ENCODE data around the gene C4BPA.

C4BPA gene

GRCh38 chr1:207102146-207102545, 1.9 kb upstream of the C4BPA start:
- H3K27ac ChIP-seq (ENCODE audit: low read length) = no peak overlapping the region
- H3K27me3 ChIP-seq (replicated peaks; ENCODE audit: insufficient read depth, low read length) = no peaks in the 10 kb centered on the region
- H3F3A ChIP-seq (ENCODE audit: insufficient read depth, low read length) = no peaks in the 10 kb centered on the region
- H4K20me1 ChIP-seq (ENCODE audit: insufficient read depth, low read length) = no peaks in the 10 kb centered on the region
- H3K4me3 ChIP-seq (ENCODE audit: low read length) = no peak overlapping the region
- no peak overlapping the region for H3K4me2 ChIP-seq (ENCODE audit: low read depth, low read length)
- no peak for DNase-seq
- H3K79me2 ChIP-seq (ENCODE audit: low read length) = no peaks in the 10 kb centered on the region
- no peak overlapping the region for H3K9ac ChIP-seq (ENCODE audit: low read length)
- H3K4me1 ChIP-seq (ENCODE audit: low read length) = 0 out of 2 replicates have a peak, but pooled peaks cover 6% of the 10 kb centered on the region
- no peaks in the 10 kb centered on the region for H3K36me3 ChIP-seq (replicated peaks; ENCODE audit: insufficient read depth, low read length)
- TF ChIP-seq EZH2phosphoT487 (IDR thresholded peaks at IDR 0.05; ENCODE audit: low read length) (no peak), EZH2 (optimal IDR thresholded peaks at IDR 0.05; ENCODE audit: low read depth, low read length) (no peak), CTCF (IDR thresholded peaks at IDR 0.05; ENCODE audit: low read length) (no peak)
- no peaks in the 10 kb centered on the region for H3K9me2 ChIP-seq (replicated peaks; ENCODE audit: insufficient read depth, low read length)
- no peaks in the 10 kb centered on the region for H3K9me3 ChIP-seq (replicated peaks; ENCODE audit: insufficient read depth, low read length)
- no peak overlapping the region for H2AFZ ChIP-seq (ENCODE audit: low read length)

GRCh38 chr1:207102659-207103058, 1.4 kb upstream of the C4BPA start:
- DNase-seq = no peak

GRCh38 chr1:207109004-207109403, 5.0 kb downstream of the C4BPA start:
- Histone ChIP-seq H3F3A (ENCODE audit: insufficient read depth, low read length) (no peaks in the 10 kb centered on the region), H3K4me3 (ENCODE audit: low read length) (no peak overlapping the region), H3K27ac (ENCODE audit: low read length) (no peak overlapping the region), H3K4me1 (ENCODE audit: low read length) (no peaks in the 10 kb centered on the region), H3K79me2 (ENCODE audit: low read length) (no peaks in the 10 kb centered on the region), H3K4me2 (ENCODE audit: low read depth, low read length) (no peak overlapping the region), H2AFZ (ENCODE audit: low read length) (no peak overlapping the region), H4K20me1 (ENCODE audit: insufficient read depth, low read length) (no peaks in the 10 kb centered on the region), H3K36me3 (replicated peaks; ENCODE audit: insufficient read depth, low read length) (no peaks in the 10 kb centered on the region), H3K27me3 (replicated peaks; ENCODE audit: insufficient read depth, low read length) (no peaks in the 10 kb centered on the region), H3K9ac (ENCODE audit: low read length) (no peak overlapping the region), H3K9me2 (replicated peaks; ENCODE audit: insufficient read depth, low read length) (no peaks in the 10 kb centered on the region), H3K9me3 (replicated peaks; ENCODE audit: insufficient read depth, low read length) (no peaks in the 10 kb centered on the region)
- TF ChIP-seq EZH2phosphoT487 (IDR thresholded peaks at IDR 0.05; ENCODE audit: low read length) (no peak), CTCF (IDR thresholded peaks at IDR 0.05; ENCODE audit: low read length) (no peak), EZH2 (optimal IDR thresholded peaks at IDR 0.05; ENCODE audit: low read depth, low read length) (no peak)
- no peak for DNase-seq

More at GRCh38 chr1:207102659-207103058, 1.4 kb upstream of the C4BPA start:
- Histone ChIP-seq H3F3A (ENCODE audit: insufficient read depth, low read length) (no peaks in the 10 kb centered on the region), H3K27me3 (replicated peaks; ENCODE audit: insufficient read depth, low read length) (no peaks in the 10 kb centered on the region), H3K36me3 (replicated peaks; ENCODE audit: insufficient read depth, low read length) (no peaks in the 10 kb centered on the region), H3K9ac (ENCODE audit: low read length) (no peak overlapping the region), H4K20me1 (ENCODE audit: insufficient read depth, low read length) (no peaks in the 10 kb centered on the region), H3K79me2 (ENCODE audit: low read length) (no peaks in the 10 kb centered on the region), H3K4me2 (ENCODE audit: low read depth, low read length) (no peak overlapping the region), H3K9me3 (replicated peaks; ENCODE audit: insufficient read depth, low read length) (no peaks in the 10 kb centered on the region), H2AFZ (ENCODE audit: low read length) (no peak overlapping the region), H3K4me3 (ENCODE audit: low read length) (no peak overlapping the region), H3K27ac (ENCODE audit: low read length) (no peak overlapping the region), H3K9me2 (replicated peaks; ENCODE audit: insufficient read depth, low read length) (no peaks in the 10 kb centered on the region), H3K4me1 (ENCODE audit: low read length) (0 out of 2 replicates have a peak, but pooled peaks cover 4% of the 10 kb centered on the region)
- TF ChIP-seq CTCF (IDR thresholded peaks at IDR 0.05; ENCODE audit: low read length) = no peak
- TF ChIP-seq EZH2 (optimal IDR thresholded peaks at IDR 0.05; ENCODE audit: low read depth, low read length) = no peak
- TF ChIP-seq EZH2phosphoT487 (IDR thresholded peaks at IDR 0.05; ENCODE audit: low read length) = no peak
